Measurements from ENCODE around the gene COL27A1. TPM values are rescaled to one million over a fixed set of nuclear protein-coding genes. Genes with fewer than 3 reads are reported as not detected.

COL27A1 gene
- total RNA-seq, 1 experiment from 2014 or later, result 37.0 TPM

DNA sequence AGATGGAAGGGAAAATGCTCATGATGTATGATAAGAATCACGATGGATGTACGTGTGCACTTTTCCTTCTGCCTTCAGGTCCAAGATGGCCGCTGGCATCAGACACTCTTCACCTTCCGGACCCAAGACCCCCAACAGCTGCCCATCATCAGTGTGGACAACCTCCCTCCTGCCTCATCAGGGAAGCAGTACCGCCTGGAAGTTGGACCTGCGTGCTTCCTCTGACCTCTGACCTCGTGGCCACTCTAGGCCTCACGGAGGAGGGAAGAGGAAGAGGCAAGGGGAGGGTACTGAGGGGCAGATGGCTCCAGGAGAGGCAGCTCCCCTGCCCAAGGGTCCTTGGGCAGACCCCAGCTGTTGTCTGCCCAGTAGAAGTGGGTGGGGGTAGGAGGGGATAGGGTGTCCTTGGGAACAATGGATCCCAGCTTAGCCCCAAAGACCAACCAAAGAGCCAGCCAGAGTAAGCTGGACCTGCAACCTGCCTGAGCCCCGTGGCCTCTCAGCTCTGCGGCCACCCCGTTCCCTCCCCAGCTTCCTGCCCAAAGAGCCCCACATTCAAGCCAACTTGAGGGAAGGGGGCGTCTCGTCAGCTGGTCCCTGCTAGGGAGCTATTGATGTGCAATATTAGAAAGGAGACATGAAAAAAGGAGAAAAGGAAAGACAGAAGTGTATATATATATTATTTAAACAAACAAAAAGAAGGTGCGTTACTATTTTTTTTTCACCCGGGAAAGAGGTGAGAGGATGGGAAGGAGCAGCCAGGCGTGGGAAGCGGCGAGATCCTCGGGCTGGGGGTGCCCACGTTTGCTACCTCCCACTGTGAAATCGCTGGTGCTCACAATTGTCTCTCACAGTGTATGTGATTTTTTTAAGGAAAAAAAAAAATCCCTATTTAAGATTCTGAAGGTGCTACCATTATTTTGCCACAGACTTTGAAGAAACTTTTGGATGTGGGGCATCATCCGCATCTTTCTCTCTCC is 155.4 kb downstream of the COL27A1 start:
- Histone ChIP-seq H3K27ac (ENCODE audit: low read depth, low read length, poor library complexity, severe bottlenecking) (no peak overlapping the region), H3K9me3 (ENCODE audit: low read depth, low read length, poor library complexity, severe bottlenecking) (no peaks in the 10 kb centered on the region), H3K36me3 (ENCODE audit: insufficient read depth, low read length, poor library complexity, severe bottlenecking) (no peaks in the 10 kb centered on the region), H3K4me1 (ENCODE audit: insufficient read depth, low read length, poor library complexity, severe bottlenecking) (no peaks in the 10 kb centered on the region), H3K27me3 (replicated peaks; ENCODE audit: insufficient read depth, low read depth, low read length, poor library complexity) (no peaks in the 10 kb centered on the region), H3K4me3 (ENCODE audit: low read depth, low read length, poor library complexity, severe bottlenecking) (no peak overlapping the region)
- ChIA-PET CTCF (no interaction called here), POLR2A (ENCODE audit: low non-redundant PET) (no interaction called here)
- no TSS peak for BruUV-seq (replicated peaks)
- no peak for DNase-seq (ENCODE audit: low spot score)
- intact Hi-C loops (cut with micrococcal nuclease; ENCODE audit: unreplicated experiment), result no loop called here
- TF ChIP-seq, protein P1, sequence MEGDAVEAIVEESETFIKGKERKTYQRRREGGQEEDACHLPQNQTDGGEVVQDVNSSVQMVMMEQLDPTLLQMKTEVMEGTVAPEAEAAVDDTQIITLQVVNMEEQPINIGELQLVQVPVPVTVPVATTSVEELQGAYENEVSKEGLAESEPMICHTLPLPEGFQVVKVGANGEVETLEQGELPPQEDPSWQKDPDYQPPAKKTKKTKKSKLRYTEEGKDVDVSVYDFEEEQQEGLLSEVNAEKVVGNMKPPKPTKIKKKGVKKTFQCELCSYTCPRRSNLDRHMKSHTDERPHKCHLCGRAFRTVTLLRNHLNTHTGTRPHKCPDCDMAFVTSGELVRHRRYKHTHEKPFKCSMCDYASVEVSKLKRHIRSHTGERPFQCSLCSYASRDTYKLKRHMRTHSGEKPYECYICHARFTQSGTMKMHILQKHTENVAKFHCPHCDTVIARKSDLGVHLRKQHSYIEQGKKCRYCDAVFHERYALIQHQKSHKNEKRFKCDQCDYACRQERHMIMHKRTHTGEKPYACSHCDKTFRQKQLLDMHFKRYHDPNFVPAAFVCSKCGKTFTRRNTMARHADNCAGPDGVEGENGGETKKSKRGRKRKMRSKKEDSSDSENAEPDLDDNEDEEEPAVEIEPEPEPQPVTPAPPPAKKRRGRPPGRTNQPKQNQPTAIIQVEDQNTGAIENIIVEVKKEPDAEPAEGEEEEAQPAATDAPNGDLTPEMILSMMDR (conservative IDR thresholded peaks at IDR 0.05; ENCODE audit: low read depth, low read length), result no peak
- no peak for TF ChIP-seq EZH2 (IDR thresholded peaks at IDR 0.05; ENCODE audit: borderline replicate concordance, low read depth, low read length, poor library complexity, severe bottlenecking)

DNA sequence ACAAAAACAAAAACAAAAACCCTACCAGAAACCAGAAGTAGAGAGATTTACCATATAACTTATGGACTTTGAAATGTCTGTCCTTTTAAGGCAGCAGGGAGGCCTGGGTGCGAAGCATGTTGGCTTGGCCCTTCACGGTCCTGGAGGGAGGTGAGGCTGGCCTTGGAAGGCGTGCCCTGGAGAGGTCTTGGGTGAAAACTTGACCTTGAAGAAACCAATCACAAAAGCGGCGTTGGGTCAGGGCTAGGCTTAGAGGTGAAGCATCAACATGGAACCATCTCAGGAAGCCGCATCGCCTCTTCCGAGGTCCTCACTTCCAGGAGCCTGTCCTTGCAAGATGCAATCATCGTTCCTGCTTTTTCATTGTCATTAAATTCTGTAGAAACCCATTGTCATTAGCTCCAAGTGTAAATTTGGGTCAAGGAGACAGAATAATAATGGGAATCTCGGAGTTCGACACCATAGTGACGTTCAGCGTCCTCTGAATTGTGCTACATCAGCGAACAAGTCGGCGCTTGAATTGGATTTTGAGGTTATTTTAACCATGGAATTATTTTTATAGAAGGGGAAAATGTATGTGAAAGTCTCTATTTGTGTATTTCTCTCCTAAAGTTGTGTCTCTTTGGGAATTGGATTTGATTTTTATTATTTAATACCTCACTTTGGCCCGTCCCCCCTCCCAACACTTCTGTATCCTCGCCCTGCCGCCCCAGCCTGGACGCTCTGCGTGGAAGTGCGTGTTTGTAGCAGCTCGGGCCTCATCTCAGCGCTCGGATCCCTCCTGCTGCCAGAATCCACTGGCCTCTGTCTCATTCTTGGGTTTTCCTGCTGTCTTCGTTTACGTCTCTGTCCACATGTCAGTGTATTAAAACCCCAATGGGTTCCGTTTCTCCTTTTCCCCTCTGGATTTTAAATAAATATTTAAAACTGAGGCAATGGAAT is 156.5 kb downstream of the COL27A1 start:
- no peak overlapping the region for H3K27ac ChIP-seq (ENCODE audit: low read depth, low read length, poor library complexity, severe bottlenecking)
- H3K27me3 ChIP-seq (replicated peaks; ENCODE audit: insufficient read depth, low read depth, low read length, poor library complexity), result no peaks in the 10 kb centered on the region
- no peaks in the 10 kb centered on the region for H3K9me3 ChIP-seq (ENCODE audit: low read depth, low read length, poor library complexity, severe bottlenecking)
- CTCF ChIA-PET, result no interaction called here
- H3K4me3 ChIP-seq (ENCODE audit: low read depth, low read length, poor library complexity, severe bottlenecking), result no peak overlapping the region
- BruUV-seq (replicated peaks), result TSS peak; percentile 79
- POLR2A ChIA-PET (ENCODE audit: low non-redundant PET), result no interaction called here
- no peaks in the 10 kb centered on the region for H3K4me1 ChIP-seq (ENCODE audit: insufficient read depth, low read length, poor library complexity, severe bottlenecking)
- no peak for TF ChIP-seq EZH2 (IDR thresholded peaks at IDR 0.05; ENCODE audit: borderline replicate concordance, low read depth, low read length, poor library complexity, severe bottlenecking)
- TF ChIP-seq, protein P1 (conservative IDR thresholded peaks at IDR 0.05; ENCODE audit: low read depth, low read length), result no peak
- intact Hi-C loops (cut with micrococcal nuclease; ENCODE audit: unreplicated experiment), result no loop called here
- H3K36me3 ChIP-seq (ENCODE audit: insufficient read depth, low read length, poor library complexity, severe bottlenecking), result no peaks in the 10 kb centered on the region
- DNase-seq (ENCODE audit: low spot score), result no peak

DNA sequence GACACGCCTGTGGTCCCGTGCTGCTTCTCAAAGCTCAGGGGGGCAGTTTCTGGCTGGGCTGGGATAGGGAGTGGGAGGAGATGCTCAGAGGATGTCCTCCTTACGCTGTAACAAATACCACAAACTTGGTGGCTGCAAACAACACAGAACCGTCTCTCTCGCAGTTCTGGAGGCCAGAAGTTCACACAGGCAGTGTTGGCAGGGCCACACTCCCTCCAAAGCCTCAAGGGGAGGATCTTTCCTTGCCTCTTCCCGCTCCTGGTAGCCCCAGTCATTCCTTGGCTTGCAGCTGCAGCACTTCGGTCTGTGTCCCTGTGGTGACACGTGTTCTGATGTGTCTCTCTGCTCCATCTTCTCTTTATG is 157.2 kb downstream of the COL27A1 start:
- intact Hi-C loops (cut with micrococcal nuclease; ENCODE audit: unreplicated experiment), result no loop called here
- ChIA-PET POLR2A (ENCODE audit: low non-redundant PET) (no interaction called here), CTCF (no interaction called here)
- BruUV-seq (replicated peaks), result no TSS peak
- Histone ChIP-seq H3K27me3 (replicated peaks; ENCODE audit: insufficient read depth, low read depth, low read length, poor library complexity) (no peaks in the 10 kb centered on the region), H3K4me3 (ENCODE audit: low read depth, low read length, poor library complexity, severe bottlenecking) (no peak overlapping the region), H3K27ac (ENCODE audit: low read depth, low read length, poor library complexity, severe bottlenecking) (no peak overlapping the region), H3K4me1 (ENCODE audit: insufficient read depth, low read length, poor library complexity, severe bottlenecking) (no peaks in the 10 kb centered on the region), H3K9me3 (ENCODE audit: low read depth, low read length, poor library complexity, severe bottlenecking) (no peaks in the 10 kb centered on the region), H3K36me3 (ENCODE audit: insufficient read depth, low read length, poor library complexity, severe bottlenecking) (no peaks in the 10 kb centered on the region)
- no peak for TF ChIP-seq EZH2 (IDR thresholded peaks at IDR 0.05; ENCODE audit: borderline replicate concordance, low read depth, low read length, poor library complexity, severe bottlenecking)
- TF ChIP-seq, protein P1 (conservative IDR thresholded peaks at IDR 0.05; ENCODE audit: low read depth, low read length), result no peak
- no peak for DNase-seq (ENCODE audit: low spot score)

Measured in A673 (cell line).